ENCODE results near the gene WNT5B.
A peak's percentile ranks its signal among the peaks of the same experiment; 100 is the strongest.
"Not testable (repeated sequence)": the region's sequence is repeated elsewhere in the genome, so short reads cannot be mapped to it uniquely, and the experiment has no call there.

WNT5B gene

DNA sequence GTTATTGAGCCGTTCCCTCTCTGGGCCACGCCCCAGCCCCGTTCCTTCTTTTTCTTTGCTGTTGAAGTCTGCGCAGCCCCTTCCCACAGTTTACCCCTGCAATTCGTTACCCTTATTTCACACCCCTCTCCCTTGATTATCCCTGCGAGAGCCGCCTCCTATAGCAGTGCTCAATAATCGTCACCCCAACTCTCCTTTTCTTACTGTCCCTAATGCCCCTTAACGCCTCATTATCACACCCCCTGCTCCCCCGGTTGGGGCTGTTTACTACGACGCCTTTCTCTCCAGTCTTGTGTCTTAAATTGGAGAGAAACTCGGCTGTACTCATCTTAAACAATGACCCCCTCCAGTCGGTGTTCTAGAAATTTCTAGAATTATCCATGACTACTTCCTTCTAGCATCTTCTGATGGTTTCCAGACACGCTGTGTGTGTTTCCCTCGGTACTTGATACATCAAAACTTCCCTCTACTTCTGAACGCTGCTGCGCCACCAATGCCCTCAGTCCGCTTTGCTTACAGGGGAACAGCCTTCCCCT, 33.9 kb upstream of the WNT5B start:
- TF ChIP-seq, protein P1, sequence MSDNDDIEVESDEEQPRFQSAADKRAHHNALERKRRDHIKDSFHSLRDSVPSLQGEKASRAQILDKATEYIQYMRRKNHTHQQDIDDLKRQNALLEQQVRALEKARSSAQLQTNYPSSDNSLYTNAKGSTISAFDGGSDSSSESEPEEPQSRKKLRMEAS (IDR thresholded peaks at IDR 0.05; ENCODE audit: low read depth, low read length) = no peak
- TF ChIP-seq POLR2A (IDR thresholded peaks at IDR 0.05; ENCODE audit: extremely low read depth, insufficient read length) (no peak), MYC (IDR thresholded peaks at IDR 0.05; ENCODE audit: low read depth, low read length) (no peak)
- TF ChIP-seq, protein P2, sequence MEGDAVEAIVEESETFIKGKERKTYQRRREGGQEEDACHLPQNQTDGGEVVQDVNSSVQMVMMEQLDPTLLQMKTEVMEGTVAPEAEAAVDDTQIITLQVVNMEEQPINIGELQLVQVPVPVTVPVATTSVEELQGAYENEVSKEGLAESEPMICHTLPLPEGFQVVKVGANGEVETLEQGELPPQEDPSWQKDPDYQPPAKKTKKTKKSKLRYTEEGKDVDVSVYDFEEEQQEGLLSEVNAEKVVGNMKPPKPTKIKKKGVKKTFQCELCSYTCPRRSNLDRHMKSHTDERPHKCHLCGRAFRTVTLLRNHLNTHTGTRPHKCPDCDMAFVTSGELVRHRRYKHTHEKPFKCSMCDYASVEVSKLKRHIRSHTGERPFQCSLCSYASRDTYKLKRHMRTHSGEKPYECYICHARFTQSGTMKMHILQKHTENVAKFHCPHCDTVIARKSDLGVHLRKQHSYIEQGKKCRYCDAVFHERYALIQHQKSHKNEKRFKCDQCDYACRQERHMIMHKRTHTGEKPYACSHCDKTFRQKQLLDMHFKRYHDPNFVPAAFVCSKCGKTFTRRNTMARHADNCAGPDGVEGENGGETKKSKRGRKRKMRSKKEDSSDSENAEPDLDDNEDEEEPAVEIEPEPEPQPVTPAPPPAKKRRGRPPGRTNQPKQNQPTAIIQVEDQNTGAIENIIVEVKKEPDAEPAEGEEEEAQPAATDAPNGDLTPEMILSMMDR (IDR thresholded peaks at IDR 0.05; ENCODE audit: low read depth, low read length) = no peak
- peak overlapping the region; percentile 73 for H3K4me3 ChIP-seq (ENCODE audit: low read depth, low read length)
- no peak for DNase-seq (ENCODE audit: low read depth)

DNA sequence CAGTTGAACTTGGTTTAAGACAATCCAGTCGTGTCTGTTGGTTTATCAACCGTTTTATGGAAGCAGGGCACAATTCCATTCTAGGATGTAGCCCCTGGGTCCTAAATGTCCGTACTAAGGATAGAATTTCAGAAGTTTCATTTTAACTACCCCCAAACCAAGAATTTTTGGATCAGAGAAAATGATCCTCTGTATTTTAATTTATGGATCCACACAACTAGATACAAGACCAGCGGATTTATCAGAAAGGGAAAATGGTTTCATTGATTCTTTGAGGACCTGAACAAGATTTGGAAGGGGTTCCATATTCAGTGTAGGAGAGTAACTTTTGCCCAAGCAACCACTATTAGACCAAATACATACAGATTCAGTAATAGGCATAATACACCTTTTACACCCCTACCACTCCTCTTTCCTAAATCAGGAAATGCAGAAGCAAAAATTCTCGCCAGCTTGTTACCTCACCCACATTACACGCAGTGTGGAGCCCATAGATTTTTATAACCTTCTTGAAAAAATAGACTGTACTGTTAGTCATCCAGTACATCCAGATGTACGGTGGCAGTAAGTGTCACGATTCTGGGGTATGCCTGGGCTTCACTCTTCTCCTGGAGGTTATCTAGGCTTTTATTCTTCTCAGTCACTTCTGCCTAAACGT, 33.2 kb upstream of the WNT5B start:
- TF ChIP-seq, protein P2 (IDR thresholded peaks at IDR 0.05; ENCODE audit: low read depth, low read length) = no peak
- TF ChIP-seq POLR2A (IDR thresholded peaks at IDR 0.05; ENCODE audit: extremely low read depth, insufficient read length) = no peak
- no peak for TF ChIP-seq MYC (IDR thresholded peaks at IDR 0.05; ENCODE audit: low read depth, low read length)
- no peak for DNase-seq (ENCODE audit: low read depth)
- no peak overlapping the region for H3K4me3 ChIP-seq (ENCODE audit: low read depth, low read length)

DNA sequence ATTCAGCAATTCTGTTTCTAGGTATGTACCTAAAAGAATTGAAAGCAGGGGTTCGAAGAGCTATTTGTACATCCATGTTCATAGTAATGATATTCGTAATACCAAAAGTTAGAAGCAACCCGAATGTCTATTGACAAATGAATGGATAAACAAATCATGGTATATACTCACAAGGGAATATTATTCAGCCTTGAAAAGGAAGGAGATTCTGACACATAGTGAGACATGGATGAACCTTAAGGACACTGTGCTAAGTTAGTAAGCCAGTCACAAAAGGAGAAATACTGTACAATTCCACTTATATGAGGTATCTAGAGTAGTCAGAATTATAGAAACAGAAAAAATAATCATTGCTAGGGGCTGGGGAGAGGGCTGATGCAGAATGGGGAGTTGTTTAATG, 30.3 kb upstream of the WNT5B start:
- TF ChIP-seq, protein P1 (IDR thresholded peaks at IDR 0.05; ENCODE audit: low read depth, low read length) = no peak
- no peak for TF ChIP-seq POLR2A (IDR thresholded peaks at IDR 0.05; ENCODE audit: extremely low read depth, insufficient read length)

DNA sequence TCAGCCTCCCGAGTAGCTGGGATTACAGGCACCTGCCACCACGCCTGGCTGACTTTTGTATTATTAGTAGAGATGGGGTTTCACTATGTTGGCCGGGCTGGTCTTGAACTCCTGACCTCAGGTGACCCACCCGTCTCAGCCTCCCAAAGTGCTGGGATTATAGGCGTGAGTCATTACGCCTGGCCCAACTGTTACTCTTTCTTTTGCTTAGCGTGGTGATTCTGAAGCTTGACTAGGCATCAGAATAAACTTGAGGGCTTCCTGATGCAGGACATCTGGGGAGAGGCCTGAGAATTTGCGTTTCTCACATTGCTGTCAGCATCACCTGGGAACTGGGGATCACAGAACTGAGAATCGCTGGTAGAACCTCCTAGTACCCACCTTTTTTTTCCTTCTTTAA, 26.3 kb upstream of the WNT5B start:
- DNase-seq (ENCODE audit: low read depth); H3K4me3 ChIP-seq (ENCODE audit: low read depth, low read length): not testable (repeated sequence)

More for the DNA sequence above, 30.3 kb upstream of the WNT5B start:
- H3K4me3 ChIP-seq (ENCODE audit: low read depth, low read length) = no peak overlapping the region
- no peak for DNase-seq (ENCODE audit: low read depth)

DNA sequence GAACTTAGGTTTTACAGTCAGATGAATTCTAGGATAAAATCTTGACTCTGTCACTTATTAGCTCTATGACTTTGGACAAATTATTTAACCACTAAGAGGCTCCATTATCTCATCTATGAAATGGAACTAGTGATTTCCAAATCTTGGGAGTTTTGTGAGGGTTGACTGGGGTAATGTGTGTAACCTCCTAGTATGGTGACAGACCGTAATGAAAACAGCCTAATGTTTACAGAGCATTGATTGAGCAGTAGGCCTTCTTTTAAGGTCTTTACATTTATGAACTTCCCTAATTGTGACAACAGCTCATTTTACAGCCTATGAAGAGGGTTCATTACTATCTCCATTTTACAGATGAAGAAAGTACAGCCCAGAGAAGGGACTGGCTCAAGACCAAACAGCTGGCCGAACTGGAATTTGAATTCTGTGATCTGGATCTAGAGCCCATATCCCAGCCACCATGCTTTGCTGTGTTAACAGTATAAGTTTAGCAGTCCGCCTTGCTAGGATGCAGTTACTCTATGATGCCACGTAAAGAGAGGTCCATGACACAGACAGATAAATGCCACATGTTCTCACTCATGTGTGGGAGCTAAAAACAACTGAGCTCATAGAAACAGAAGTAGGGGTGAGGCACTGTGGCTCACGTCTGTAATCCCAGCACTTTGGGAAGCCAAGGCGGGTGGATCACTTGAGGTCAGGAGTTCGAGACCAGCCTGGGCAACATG, 25.6 kb upstream of the WNT5B start:
- TF ChIP-seq MYC (IDR thresholded peaks at IDR 0.05; ENCODE audit: low read depth, low read length) = no peak
- TF ChIP-seq, protein P2 (IDR thresholded peaks at IDR 0.05; ENCODE audit: low read depth, low read length) = no peak
- TF ChIP-seq, protein P1 (IDR thresholded peaks at IDR 0.05; ENCODE audit: low read depth, low read length) = no peak
- TF ChIP-seq POLR2A (IDR thresholded peaks at IDR 0.05; ENCODE audit: extremely low read depth, insufficient read length) = no peak
- H3K4me3 ChIP-seq (ENCODE audit: low read depth, low read length) = no peak overlapping the region
- DNase-seq (ENCODE audit: low read depth) = no peak

DNA sequence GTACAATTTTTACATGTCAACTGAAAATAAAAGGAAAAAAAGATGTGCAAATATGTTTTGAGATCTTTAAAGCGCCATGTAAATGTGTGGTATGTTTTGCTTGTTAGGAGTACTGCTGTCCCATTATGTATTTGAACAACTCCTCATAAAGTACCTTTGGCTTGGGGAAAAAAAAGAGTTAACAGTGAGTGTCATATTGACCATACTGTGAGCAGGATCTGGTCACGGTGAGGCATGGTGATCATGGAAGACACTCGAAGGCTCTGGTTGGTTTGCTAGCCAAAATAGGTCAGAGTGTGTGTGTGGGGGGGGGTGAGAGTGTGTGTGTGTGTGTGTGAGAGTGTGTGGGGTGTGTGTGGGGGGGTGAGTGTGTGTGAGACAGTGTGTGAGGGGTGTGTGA, 24.6 kb upstream of the WNT5B start:
- H3K4me3 ChIP-seq (ENCODE audit: low read depth, low read length) = no peak overlapping the region
- no peak for DNase-seq (ENCODE audit: low read depth)
- TF ChIP-seq, protein P1 (IDR thresholded peaks at IDR 0.05; ENCODE audit: low read depth, low read length) = no peak
- TF ChIP-seq MYC (IDR thresholded peaks at IDR 0.05; ENCODE audit: low read depth, low read length) = no peak
- TF ChIP-seq, protein P2 (IDR thresholded peaks at IDR 0.05; ENCODE audit: low read depth, low read length) = no peak
- no peak for TF ChIP-seq POLR2A (IDR thresholded peaks at IDR 0.05; ENCODE audit: extremely low read depth, insufficient read length)

Measured in NB4 (cell line).